ELR (cell line): ENCODE data around the gene CHRNA4.

Experiments
- DNase-seq: peaks from one replicate; pipeline ENCODE4 v3.0.0-alpha.2; 2015; ENCODE audit warnings: low read depth

Gene CHRNA4

DNA sequence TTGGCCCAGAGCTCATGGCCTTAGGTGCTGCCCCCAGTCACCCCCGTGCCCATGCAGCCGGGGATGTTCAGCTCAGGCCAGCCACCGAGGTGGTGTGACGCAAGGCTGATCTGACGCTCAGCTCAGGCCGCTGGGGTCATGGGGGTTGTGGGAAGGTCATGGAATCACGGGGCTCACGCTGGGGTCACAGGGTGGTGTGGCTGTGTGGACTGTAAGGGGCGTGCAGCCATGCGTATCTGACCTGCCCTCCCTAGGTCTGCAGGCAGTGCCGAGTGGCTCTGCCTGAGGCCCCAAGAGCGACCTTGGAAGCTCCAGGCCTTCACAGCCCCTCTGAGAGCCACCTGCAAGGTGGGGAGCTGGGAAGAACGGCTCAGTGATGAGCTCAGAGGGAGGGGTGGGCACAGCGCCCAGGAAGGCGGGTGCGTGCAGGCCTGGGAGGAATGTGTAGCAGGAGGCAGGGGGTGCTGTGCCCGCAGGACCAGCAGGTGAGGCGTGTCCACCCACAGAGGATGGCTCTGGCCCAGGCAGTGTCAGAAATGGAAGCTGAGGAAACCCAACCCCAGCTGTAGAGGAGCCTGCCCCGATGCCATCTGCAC lies 27.8 kb downstream of the CHRNA4 start:
- DNase-seq, result no peak

DNA sequence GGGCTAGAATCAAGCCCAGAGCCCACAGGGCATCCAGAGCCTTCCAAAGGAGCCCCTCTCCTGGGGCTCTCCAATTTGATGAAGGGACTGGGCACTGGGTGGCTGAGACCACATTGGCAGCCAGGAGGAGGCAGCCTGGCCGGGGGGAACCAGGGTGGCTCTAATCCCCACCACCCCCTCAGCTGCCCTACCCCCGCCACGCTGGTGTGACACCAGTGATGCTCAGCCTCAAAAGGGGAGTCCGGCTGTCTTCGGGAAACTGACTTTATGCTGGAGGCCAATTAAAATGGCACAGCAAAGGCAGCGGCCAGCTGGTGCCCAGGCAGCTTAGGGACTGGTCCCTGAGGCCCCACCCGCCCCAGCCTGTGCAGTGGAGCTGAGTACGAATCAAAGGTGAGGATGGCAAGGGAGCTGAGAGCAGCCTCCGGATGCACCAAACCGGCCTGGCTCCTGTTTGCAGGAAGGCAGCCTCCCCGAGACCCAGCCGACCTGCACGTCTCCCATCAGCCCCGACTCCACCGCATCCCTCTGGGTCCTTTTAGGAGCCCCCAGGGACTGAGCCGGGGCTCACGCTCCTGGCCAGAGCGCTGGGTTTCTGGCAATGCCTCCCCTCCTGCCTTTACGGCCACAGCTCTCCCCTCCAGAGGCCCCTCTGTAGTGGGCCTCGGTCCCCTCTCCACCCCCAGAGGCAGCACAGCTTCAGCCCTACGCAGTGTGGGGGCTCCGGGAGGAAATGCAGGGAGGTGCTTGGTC lies 28.5 kb downstream of the CHRNA4 start:
- no peak for DNase-seq

DNA sequence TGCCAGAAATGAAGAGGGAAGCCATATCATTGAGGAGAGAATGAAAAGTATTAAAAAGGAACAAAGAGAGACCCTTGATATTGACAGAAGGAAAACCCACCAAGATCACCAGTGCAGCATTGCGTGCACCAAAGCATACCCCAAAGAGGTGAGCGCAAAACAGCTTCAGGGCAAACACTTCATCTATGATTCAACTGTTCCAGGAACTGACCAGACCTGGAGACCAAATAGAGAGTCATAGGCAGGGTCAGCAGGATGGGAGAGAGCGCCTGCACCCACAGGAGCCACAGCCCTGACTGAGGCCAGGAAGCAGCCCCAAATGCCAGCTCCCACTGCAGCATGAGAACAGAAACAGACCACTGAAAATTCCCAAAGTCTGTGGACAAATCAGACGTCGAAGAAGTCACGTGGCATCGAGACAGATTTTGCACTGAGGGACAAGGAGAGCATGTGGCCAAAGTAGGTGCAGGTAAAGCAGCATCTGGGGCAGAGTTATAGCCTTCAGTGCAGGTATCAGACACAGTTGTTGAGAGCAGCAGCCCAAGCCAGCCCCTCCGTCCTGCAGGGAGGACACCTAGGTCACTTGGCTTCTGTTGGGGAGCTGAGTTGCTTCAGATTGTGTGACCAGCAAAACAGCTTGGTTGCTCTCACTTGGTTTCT lies 29.3 kb downstream of the CHRNA4 start:
- DNase-seq, result peak; percentile 22

DNA sequence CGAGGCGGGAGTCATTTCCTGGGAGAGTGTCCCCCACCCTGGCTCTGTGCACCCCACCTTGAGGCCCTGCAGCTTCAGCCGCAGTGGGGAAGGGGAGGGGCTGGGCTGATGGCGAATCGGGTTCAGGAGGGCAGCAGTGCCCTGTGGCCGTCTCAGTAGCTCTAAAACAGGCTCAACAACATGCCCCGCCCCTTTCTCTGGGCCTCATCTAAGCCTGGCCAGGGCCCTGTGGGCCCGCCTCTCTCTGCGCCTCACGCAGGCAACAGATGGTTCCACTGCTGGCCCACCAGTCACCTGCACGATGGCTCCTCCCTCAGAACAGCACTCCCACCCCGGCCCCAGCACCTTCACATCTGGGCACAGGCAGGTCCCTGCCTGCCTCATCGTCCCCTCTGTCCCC lies 30.2 kb downstream of the CHRNA4 start:
- DNase-seq, result no peak

DNA sequence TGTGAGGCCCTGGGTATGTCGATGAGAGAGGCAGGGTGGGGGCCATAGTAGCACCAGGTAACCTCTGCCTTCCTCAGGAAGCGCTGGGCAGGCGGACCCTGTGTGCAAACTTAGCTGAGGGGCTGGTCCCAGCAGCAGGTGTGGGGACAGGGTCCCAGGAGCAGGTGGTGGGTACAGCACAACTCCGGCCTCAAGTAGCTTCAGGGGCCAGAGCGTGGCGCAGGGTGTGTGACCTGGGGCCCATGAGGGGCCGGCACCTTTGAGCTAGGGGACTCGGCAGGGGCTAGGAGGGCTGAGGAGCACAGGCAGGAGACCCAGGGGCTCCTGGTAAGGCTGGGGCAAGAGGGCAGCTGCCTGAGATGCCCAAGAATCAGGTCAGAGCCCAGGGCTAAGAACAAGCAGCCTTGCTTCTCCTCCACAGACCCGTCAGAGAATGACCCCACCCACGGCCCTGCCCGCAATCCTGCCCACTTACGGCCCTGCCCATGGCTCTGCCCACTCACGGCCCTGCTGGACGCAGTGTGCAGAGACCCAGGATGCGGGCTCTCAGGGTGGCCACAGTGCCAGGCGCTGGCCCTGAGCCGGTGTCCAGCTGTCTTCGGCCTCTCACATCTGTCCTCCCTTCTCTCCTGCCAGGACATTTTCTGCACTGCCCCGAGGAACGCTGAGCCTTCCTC lies 30.9 kb downstream of the CHRNA4 start:
- no peak for DNase-seq

DNA sequence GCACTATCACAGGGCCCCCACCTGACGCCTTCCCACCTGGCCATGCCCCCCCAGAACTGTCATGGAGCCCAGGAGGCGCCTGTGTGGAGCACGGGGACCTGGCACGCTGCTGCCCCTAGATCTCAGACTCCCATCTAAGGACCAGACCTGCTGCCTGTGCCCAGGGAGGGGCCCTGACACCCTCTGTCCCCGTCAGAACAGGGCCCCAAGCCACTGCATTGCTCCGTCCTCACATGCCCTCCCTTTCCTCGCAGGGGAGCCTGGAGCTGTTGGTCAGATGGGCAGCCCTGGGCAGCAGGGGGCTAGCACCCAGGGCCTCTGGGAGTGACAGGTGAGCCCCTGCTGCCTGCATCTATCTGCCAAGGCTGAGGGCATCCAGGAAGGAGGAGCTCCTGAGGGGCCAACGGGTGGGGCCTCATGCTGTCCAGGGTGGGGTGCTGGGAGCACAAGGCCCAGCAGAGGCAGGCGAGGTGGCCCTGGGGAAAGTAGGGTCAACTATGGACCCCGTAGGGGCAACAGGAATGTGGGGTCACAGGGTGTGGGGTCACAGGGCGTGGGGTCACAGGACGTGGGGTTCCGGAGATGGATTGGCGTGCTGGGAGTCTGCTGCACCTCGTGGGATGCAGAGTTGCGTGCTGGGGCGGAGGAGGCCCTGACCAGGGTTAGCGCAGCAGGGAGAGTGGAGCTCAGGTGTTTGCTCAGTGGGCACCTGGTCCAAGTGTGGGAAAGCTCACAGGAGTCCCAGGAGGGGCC lies 31.6 kb downstream of the CHRNA4 start:
- DNase-seq, result no peak

DNA sequence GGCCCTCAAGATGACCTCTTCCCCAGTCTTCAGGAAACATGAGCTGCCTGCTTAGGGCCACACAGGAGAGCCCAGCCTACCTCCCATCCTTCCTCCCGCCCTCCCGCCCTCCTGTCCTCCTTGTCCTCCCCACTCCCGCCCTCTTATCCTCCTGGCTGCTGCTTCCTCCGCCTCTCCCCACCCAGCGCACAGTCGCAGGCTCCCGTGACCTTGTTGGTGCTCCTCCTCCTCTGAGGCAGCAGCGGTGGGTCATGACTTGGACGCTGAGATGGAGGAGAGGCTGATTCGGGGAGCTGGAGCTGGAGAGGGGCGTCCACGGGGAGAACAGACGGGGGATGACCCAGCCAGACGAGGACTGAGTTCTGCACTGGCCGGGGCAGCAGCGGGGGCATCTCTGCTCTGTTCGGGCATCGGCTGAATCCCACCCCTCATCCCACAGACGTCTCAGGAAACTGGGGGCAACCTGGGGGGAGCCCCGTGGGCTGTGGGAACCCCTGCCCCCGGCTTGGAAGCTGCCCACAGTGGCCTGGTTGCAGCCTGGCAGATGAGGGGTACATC lies 32.4 kb downstream of the CHRNA4 start:
- no peak for DNase-seq

DNA sequence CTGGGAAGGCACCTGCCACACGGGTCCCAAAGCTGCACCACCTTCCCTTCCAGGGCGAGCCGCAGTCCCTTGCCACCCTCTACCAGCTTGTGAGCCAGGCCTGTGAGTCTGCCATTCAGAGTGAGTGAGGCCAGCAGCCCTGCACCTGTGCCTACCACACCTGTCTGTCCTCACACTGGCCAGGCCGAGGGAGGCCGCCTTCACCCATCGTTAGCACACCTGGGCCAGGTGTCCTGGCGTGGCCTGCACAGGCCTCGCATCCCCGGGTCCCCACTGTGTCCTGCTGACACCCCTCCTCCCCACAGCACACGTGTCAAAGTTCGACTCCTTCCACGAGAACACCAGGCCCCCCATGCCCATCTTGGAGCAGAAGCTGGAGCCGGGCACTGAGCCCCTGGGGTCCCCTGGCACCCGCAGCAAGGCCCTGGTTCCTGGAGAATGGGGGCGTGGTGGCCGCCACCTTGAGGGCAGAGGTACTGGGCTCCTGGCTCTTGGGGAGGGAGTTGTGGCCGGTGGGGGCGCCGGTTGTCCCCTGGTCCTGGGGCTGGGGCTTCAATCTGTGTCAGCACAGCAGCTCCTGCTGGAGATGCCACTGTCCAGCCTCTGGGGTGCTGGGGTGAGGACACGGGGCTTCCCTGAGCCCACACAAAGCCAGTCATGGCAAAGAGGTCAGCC lies 33.0 kb downstream of the CHRNA4 start:
- no peak for DNase-seq

DNA sequence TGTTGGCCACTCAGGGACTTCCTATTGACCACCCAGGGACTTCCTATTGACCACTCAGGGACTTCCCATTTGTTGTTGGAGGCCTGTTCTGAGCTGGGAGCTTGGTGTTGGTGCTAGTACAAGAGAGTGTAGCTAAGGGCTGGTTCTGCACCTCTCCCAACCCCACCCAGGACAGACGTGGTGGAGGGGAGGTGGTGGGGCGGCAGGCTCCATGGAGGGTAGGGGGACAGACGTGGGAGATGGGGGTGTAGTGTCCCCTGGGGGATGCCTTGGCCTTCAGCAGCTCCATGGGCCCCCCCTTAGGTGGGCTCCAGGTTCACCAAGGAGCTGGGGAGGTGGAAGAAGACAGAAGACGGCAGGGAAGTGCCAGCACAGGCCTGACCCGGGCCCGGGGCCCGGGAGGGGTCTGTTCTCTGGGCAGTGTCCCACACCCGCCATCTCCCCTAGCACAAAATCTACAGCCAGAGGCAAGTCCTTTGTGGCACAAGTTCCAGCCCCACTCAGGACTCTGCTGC lies 33.9 kb downstream of the CHRNA4 start:
- no peak for DNase-seq

DNA sequence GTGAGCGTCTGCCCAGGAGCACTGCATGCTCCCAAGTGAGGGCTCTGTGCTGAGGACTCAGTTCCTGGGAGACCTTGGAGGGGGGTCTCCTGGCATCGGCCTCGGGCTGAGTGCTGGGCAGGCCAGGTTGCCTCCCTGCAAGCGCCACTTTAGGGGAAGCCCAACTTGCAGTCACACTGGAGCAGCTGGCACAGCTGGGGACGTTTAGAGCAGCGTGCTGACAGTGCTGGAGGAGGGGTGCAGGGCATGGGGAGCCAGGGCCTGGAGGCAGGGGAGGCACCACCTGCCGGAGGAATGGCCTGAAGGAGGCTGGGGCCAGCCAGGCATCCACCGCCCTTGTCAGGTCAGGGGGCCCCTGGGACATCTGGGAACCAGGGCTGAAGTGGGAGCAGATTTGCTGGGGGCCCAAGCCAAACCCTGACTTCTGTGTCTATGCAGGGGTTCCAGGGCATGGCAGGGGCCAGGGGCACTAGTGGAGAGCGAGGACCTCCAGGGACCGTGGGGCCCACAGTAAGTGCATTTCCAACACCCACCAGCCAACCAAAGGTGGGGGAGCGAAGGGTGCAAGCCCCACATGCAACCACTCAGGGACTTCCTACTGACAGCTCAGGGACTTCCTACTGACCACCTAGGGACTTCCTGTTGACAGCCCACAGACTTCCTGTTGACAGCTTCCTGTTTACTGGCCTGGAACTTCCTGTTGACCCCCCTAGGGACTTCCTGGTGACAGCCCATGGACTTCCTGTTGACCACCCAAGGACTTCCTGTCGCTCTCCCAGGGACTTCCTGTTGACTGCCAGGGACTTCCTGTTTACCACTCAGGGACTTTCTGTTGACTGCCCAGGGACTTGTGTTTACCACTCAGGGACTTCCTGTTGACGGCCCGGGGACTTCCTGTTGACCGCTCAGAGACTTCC lies 34.6 kb downstream of the CHRNA4 start:
- no peak for DNase-seq

DNA sequence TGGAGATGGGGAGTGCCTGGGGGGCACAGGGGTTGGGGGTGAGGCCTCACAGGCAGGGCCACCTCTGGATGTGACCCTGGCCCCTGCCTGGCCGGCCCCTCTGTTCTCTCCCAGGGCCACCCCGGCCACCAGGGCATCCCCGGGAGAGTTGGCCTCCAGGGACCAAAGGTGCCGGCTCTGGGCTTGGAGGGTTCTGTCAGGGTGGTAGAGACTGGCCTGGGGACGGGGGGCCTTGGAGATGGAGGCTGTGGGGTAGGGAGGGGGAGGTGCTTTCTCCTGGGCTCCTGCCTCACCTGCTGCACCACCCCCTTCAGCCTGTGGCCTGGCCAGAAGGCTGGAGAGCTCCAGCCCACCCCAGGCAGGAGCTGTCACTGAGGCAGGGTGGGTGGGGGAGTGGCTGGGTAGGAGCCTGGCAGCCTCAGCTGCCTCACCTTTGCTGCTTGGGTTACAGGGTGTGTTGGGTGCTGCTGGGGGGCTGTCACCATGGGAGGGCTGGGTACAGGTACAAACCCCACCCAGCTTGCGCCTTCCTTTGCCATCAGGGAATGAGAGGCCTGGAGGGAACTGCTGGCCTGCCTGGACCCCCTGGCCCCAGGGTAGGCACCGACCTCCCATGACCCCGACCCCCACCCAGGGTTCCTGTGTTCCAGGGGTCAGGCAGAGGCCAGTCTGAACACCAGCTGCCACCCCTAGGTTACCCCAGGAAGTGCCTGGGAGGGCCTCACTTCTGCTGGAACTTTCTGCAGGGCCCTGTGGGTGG lies 35.4 kb downstream of the CHRNA4 start:
- no peak for DNase-seq

DNA sequence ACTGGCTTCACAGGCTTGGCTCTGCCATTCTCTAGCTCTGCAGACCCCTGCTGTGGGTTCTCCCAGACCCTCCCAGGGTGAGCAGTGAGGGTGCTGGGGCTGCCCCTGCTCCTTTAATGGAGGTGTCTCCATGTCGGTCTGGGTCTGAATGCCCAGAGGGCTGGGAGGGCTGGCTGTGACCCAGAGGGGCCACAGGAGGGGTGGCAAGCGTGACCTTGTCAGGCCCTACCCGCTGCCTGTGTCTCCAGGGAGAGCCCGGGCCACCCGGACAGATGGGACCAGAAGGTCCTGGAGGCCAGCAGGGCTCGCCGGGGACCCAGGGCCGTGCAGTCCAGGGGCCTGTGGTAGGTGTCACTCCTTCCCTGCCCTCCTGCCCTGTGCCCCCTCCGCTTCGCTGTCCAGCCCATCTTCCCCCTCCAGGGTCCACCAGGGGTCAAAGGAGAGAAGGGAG lies 36.1 kb downstream of the CHRNA4 start:
- DNase-seq, result no peak

DNA sequence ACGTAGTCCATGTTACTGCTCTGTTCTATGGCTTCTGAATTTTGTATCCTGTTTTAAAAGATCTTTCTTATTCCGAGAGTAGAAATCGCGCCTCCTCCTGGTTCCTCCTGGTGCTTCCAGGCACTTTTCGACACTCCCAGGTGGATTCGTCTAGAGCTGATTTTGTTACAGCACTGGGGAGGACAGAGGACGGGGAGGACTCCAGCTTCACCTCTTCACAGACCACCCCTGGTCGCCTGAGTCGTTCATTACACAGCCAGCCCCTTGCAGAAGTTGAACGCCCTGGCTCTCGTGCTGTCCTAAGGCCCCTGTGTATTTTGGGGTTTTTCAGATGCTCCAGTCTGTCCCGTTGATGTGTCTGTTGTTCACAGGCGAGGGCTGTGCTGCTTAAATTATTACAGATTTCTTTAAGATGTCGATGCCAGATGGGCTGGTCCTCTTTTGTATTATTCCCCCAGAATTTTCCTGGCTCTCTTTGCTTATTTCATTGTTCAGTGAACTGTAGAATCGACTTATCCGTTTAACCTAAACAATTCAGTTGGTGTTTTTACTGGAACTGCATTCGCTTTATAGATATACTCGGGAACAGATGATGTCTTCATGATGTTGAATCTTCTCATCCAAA lies 37.7 kb downstream of the CHRNA4 start:
- DNase-seq, result peak; percentile 17

DNA sequence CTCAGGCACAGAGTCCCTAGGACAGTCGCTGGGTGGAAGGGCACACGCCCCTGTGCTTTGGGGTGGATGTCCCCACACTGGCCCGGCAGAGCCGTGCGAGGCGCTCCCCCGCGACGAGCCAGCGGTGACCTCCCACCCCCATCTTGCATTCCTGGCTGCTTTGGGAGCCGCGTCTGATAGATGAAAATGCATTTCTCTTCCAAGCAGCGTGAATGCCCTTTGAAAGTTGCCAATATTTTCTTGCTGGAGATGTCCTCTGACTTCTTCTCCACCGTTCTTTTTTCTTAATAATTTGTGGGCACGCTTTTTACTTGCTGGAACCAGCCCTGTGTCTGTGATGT lies 38.2 kb downstream of the CHRNA4 start:
- DNase-seq, result no peak

DNA sequence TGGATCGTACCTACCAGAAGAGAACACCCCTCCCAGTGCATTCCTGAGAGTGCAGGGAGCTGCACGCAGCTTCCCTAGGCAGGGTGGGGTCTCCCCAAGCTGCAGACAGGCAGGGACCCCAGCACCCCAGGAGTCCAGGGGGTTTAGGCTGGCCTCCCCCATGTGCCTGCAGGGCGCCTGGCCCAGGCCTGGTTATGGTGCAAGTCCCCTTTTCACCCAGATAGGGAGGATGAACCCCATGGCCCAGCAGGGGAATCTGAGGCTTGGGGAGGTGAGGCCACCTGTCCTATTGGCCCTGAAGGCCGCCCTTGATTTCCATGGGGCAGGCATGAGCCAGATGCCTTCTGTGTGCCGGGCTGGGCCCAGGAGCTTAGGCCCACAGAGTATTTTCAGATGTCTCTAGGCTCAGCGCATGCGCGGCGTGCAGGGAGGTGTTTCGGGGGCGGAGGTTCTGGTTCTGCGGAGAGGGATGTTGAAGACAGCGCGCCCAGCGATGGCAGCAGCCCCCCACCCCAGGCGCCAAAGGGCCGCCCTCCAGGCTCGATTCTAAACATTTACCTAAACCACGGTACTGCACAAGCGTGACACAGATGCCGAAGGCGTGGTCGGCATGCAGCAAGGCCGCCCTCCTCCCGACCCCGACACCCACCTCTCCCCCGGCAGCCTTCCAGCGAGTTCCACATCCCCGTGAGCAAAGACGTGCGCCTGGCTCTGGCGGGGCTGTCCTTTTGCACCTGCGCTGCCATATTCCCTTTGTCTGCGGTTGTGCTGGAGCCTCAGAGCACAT lies 38.8 kb downstream of the CHRNA4 start:
- DNase-seq, result no peak

DNA sequence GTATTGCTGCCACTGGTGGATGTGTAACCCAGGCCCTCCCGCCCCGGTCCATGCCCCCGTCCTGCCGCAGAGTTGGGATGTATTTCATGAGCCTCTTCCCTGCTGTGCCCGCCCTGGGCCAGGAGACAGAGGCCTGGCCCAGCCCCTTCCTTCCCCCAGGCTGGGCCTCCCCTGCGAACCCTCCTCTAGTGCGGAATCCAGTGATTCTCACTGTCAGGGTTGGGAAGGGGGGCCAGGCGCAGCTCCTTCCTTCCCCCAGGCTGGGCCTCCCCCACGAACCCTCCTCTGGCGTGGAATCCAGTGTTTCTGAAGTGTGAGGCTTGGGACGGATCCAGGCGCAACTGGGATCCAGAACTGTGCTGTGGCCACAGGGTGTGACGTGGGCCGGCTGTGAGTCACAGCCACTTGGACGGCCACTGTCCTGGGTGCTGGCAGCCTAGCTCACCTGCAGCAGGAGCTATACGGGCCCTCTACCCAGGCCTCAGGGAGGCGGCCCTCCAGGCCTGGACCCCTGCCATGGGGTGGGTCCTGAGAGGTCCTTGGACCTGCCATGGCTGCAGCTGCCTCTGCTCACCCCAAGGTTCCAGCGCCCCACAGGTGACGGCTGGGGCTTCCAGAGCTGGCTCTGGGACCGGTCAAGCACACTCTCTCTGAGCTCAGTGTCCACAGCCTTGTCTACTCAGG lies 39.9 kb downstream of the CHRNA4 start:
- DNase-seq, result peak; percentile 39

DNA sequence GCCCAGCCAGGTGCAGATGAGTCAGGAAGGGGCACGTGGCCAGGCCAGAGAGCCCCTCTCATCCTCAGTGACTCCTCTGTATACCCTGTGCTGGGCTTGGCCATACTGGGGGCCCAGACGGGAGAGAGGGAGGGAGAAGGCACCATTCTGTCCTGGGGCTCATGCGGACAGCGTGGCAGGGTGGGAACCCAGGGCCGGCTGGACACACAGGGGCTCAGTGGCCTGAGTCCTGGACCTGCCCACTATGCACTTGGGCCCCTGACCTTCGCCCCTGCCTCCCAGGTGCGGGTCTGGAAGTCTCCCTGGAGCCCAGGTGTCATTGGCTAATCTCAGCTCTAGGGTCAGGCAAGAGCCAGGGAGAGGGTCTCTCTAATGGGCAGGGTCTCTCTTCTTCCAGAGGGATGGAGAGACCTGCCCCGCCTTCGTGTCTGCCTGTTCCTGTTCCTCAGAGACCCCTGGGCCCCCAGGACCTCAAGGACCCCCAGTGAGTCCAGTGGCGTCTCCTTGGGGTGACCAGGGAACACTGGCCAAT lies 40.5 kb downstream of the CHRNA4 start:
- no peak for DNase-seq
